DMS114 treated with DMSO at 0.1 percent for 48 hours (cell line): ENCODE data around the gene SLC25A44.

Experiments used
- DNase-seq: peaks from one replicate; lab custom pipeline; 2025; ENCODE audit not compliant: unreplicated experiment; lab: John Stamatoyannopoulos, UW

SLC25A44 gene

DNA sequence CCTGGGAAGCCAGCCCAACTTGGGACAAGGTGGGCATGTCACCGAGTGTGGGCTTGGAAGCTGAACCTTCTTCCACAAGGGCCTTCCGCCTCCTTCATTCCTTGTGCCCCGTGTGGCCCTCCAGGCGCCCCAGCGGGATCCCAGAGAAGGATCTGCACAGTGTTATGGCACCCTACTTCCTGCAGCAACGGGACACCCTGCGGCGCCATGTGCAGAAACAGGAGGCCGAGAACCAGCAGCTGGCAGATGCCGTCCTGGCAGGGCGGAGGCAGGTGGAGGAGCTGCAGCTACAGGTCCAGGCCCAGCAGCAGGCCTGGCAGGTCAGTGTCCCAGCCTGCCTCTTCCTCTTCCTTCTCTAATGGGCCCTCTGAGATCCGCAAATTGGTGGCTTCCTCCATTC, 42.3 kb downstream of the SLC25A44 start:
- DNase-seq: no peak

DNA sequence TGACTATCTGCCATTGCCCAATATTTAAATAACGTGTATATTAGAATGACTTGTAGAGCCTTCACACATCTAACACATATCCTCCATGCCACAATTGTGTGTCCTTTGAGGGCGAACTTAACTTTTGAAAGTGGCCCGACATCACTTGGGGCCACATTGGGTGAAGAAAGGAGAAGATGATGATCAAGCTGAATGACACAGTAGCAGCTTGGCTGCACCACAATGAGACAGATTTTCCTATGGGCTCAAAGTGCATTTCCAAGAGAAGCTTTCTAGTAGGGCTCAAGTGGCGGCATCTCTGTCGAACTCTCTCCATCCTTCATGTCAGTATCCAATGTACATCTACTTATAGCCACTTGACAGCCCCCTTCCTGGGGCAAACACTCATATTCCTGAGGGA, 44.3 kb downstream of the SLC25A44 start:
- DNase-seq: no peak

DNA sequence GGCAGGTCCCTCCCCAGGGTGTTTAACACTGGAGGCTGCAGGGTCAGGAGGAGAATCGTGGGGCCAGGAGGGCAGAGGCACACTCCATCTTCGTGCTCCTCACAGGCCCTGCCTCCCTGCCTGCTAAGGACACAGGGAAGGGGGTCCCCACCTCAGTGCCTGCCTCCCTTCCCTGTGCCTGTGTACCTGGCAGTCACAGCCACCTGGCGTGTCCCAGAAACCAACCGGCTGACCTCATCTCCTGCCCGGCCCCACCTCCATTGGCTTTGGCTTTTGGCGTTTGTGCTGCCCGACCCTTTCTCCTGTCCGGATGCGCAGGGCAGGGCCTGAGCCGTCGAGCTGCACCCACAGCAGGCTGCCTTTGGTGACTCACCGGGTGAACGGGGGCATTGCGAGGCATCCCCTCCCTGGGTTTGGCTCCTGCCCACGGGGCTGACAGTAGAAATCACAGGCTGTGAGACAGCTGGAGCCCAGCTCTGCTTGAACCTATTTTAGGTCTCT, 47.5 kb downstream of the SLC25A44 start:
- no peak for DNase-seq

DNA sequence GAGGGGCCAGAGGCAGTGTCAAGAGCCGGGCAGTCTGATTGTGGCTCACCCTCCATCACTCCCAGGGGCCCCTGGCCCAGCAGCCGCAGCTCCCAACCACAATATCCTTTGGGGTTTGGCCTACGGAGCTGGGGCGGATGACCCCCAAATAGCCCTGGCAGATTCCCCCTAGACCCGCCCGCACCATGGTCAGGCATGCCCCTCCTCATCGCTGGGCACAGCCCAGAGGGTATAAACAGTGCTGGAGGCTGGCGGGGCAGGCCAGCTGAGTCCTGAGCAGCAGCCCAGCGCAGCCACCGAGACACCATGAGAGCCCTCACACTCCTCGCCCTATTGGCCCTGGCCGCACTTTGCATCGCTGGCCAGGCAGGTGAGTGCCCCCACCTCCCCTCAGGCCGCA, 48.0 kb downstream of the SLC25A44 start, which contains the start of gene BGLAP:
Gene BGLAP (plus strand): TSS at position 259 of the 400 bp plus-strand sequence. CDS start 48 bp downstream, at position 307.
- DNase-seq: no peak

DNA sequence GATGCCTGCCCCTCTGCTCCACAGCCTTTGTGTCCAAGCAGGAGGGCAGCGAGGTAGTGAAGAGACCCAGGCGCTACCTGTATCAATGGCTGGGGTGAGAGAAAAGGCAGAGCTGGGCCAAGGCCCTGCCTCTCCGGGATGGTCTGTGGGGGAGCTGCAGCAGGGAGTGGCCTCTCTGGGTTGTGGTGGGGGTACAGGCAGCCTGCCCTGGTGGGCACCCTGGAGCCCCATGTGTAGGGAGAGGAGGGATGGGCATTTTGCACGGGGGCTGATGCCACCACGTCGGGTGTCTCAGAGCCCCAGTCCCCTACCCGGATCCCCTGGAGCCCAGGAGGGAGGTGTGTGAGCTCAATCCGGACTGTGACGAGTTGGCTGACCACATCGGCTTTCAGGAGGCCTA, 48.8 kb downstream of the SLC25A44 start:
- no peak for DNase-seq

DNA sequence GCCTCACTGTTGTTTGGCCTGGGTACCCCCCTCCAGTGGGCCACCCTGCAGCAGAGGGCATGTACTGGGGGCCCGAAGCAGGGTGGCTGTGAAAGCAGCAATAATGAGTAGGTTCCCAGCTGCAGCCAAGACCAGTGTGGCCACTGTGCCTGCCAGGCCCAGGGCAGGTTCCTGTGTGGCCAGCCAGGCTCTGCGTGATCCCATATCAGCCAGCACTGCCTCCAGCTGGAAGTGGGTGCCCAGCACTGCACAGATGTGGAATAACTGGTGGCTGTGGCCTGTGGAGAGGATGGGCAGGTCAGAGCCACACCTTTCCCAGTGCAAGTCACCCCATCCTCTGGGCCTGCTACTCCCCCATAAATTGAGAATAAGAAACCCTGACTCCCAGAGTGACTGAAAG, 50.2 kb downstream of the SLC25A44 start:
- no peak for DNase-seq

DNA sequence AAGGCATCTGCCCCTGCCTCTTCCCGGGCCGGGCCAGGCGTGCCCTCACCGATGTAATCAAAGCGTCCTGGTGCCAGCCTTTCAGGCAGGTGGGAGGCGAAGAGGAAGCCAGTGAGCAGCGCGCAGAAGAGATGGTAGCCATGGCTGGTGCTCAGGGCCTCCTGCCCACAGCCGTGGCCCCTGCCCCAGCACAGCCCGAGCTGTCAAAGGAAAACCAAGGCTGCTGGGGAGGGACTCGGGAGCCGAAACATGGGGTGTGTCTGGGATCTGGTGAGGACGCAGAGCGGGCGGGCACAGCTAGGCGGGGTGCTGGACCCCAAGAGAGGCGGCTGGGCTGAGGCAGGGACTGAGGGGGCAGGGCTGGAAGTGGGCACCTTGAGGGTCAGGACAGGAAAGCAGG, 50.8 kb downstream of the SLC25A44 start:
- no peak for DNase-seq

DNA sequence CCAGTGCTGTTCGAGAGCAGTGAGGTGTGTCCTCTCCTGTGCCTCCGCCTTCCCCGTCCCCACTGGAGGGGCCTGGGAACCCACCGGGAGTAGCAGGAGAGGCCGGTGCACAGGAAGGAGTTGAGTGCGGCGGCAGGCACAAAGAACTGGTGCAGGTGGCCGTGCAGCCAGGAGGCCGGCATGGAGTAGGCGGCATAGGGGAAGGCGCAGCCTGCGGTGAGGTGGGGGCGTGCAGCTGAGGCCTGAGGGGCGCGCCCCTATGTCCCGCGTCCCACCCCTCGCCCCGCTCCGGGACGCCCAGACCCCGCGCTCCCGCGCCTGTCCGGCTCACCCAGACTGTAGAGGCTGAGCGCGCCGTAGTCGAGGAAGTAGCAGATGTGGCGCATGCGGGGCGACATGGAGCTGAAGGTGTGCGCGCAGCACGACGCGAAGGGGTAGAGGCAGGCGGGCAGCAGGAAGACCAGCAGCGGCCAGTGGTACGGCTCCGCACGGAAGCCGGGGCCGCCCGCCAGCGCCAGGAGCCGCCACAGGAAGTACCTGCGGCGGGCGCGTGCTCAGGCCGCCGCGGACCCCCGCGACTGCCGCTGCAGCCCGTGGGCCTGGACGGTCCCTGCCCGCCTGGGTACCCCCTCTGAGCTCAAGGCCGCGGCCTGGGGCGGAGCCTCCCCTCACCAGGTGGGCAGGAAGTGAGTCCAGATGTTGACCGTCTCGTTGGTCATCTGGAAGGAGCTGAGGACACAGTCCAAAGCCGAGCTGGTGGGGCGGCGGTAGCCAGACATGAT, 51.7 kb downstream of the SLC25A44 start:
- DNase-seq: no peak

DNA sequence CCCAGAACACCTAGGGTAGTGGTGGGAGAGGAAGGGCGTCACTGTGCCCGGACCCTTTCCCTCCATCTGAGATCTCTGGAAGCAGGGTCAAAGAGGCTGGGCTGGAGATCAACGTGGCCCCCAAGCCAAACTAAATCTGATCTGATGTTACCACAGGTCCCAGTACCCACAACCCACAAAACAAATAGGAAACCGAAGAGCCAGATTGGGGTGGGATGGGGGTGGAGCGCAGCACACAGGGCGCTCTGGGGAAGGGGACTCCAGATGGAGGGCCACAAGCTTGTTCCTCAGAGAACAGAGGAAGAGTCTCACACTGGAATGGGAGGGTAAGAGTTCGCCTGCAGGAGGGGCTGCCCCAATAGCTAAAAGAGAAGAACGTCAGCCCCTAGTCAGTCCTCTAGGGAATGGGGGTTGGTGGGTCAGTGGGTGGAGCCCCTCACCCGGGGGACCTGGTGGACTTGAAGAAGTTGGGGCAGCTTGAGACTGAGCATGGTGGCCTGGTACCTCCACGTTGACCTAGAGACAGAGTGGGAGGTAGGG, 52.4 kb downstream of the SLC25A44 start:
- DNase-seq: no peak

DNA sequence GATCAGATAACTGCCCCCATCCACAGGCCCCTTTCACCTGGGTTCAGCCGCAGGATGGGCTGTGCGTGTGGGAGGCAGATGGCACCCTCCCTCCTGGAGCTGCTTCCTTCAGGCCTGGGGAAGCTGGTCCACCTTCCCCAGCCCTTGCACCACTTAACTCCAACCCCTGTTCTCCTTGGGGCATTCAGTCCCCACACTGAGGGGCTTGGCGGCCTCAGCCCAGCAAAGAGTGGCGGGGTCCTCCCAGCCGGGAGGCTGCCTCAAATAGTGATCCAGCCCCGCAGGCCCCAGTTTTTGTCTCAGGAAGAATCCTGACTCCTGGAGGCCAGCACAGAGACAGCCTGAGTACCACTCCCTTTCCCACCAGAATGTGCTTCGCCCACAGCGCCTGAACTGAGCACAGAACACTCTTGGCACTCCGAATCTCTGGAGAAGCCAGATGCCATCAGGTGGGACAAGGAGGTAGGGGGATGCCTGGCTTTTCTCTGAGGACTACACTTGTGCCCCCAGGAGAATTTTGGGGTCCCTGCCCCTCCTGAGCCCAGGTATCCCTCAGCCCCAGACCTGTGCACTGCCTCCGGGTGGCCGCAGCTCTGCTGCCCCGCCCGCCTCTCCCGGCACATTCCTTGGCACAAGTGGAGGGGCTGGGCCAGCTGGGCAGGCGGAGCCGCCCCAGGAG, 53.0 kb downstream of the SLC25A44 start:
- DNase-seq: no peak

DNA sequence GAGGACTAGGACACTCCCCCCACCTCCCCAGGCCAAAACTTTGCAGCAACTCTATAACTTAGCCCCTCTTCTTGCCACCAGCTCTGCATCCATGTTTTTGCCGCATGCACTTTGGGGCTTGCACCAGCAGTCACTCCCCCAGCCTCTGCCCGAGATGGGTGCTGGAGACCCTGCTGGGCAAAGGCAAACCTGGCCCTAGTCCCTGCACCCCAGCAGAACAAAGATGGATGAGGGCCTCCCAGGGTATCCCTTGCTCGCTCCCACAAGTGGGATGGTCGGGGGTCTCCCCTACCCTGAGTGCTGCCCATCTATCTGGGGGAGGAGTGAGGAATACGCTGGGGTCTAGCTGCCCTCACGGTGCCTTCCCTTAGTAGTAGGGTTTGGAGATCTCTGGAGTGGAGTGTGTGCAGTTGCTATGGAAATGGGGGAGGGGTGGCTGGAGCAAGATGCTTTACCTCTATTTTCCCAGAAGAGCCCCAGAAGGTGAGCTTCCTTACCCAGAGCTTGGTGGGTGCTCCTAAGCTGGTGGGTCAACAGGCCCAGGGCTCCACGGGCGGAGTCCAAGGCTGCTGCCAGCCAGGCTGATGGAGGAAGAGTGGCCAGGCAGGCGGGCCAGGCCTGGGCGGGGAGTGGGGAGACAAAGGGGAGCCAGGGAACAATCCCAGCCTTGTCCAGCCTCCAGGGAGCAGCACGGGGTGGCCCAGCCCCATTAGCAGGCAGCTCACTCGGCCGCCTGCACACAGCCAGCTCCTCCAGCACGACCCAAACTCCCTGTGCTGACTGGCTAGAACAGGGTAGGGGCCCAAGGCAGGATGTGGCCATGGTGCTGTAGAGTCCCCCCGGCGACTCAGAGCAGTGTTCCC, 53.8 kb downstream of the SLC25A44 start, which contains the start of gene PAQR6:
Gene PAQR6 (minus strand): TSS at position 597 of the 863 bp plus-strand sequence. CDS start 1,325 bp downstream, outside the sequence.
- DNase-seq: no peak

DNA sequence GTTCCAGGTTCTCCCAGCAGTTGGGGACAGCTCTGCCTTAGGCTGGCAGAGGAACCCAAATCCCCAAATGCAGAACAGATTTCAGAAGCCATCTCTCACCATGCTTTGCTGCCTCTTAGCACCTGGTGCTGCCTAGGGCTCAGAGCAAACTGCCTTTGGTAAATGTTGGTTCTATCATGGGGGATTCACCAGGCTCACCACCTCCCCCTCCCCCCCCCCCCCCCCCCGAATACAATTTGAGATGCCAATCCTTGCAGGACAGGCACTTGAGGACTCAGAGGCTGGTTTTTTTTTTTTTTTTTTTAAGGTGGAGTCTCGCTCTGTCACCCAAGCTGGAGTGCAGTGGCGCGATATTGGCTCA, 54.4 kb downstream of the SLC25A44 start:
- no peak for DNase-seq

DNA sequence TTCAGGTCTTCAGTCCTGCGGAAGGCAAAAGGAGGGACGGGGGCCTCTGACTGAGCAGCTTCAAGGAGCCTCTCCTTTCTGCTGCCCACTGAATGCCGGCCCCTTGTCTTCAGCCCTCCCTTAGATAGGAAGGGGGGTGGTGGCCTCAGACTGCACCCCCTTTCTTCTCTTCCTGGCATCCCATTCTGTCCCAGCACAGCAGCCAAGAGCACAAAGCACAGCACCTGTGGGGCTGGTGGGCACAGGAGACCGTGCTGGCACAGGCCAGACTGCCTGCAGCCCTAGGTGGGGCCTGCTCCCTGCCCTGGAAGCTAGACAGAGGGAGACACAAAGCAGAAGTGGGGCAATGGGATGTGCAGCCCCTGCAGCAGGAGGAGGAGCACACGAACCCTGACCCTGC, 55.7 kb downstream of the SLC25A44 start:
- DNase-seq: no peak

DNA sequence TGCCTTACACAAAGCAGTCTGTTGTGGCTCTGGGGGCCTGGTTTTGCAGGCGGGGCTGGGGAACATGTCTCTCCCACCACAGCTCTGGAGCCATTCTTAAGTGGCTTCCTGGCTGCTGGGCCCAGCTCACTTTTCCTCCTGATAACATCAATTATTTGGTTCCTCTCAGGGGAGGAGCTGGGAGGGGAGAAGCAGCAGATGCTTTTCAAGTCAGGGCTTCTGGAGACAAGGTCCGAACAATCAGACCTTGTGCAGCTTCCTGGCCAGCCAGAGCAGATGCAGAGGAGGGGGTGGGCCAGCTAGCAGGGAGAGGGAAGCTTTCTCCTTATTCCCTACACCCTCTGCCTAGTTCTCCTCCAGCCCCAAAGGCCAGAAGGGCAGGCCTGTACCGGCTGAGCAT, 57.6 kb downstream of the SLC25A44 start:
- no peak for DNase-seq

DNA sequence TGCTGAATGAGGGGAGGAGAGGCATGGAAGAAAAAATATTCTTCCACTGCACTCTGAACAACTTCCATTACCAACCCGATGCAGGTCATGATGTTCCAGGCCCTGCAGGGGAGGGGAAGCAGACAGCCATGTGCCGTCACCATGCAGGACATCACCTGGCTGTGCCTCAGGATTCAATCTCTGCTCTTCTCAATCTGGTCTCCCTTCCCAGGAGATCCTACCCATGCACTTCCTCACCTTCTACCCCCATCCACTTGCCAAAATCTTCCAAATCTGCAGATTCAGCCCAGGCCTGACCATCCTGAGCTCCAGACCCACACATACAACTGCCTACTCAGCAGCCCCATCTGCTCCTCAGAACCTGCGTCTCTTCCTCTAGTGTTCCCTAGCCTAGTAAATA, 59.7 kb downstream of the SLC25A44 start:
- DNase-seq: no peak

DNA sequence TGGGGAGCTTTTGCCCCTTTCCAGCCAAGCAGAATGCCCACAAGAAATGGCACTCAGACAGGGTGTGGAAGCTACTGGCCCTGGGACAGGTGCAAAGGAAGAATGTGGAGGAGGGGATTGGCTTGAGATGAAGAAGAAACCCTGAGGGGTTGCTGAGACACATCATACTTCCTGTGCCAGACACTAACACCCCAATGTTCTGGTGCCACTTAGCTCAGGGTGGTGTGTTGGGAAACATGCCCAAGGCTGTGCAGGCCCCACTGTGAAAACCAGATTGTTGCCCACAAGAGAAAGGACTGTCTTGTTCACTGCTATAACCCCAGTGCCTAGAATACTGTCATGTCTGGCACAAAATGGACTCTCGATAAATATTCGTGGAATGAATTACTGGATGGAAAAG, 63.8 kb downstream of the SLC25A44 start:
- DNase-seq: no peak

DNA sequence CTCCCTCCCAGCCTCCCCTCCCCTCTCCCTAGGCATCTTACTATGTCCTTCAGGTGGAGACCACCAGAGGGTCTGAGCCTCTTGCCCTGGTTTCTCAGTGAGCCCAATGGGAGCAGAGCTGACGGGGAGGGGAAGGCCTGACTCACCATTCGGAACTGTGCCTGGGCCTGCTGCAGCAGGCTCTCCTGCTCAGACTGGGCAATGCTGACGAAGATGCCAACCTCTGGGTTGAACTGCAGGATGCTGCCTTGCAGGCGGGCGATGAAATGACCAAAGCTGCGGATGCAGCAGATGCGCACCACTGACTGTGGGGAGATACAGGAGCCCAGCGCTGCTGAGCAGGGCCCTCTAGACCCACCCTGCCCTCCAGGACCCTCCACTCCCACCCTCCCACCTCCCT, 65.0 kb downstream of the SLC25A44 start:
- DNase-seq: no peak

DNA sequence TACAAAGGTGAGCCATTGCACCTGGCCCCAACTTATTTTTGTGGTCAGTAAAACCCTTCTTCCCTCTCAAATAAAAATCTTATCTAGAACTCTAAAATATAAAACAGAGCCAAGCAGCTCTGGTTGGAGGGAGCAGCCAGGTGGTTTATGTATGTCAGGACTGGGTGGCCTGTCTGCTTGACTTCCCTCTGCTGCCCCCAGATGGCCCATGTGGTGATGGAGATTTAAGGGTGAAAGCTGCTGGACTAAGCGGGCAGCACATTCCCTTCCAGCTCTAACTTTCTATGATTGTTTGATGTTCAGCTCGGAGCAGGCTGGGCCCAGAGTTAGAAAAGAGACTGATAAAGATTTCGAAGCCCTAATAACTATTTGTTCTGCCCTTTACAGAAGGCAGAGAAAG, 65.9 kb downstream of the SLC25A44 start:
- no peak for DNase-seq

DNA sequence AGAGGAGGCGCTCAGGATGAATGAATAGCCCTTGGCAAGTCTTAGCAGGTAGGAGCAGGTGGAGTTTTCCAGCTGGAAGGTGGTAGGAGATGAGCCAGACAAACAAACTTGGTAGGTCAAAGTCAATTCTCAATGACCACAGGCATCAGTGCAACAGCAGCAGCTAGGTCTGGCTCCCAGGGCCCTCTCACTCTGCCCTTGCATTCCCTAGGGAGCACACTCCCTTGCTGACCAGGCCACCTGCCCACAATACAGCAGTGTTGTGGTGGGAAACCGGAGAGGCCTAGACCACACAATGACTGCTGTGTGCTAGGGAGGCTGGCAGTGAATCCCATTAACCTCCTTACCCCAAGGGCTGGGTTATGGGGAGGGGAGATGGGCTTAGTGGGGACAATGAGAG, 67.0 kb downstream of the SLC25A44 start:
- DNase-seq: no peak
